Measurements from ENCODE around the gene FKBP6. TPM values are rescaled to one million over a fixed set of nuclear protein-coding genes. Genes with fewer than 3 reads are reported as not detected.
A peak's percentile ranks its signal among the peaks of the same experiment; 100 is the strongest.

FKBP6 gene
- total and polyA plus RNA-seq, 2 donors (not counting 1 experiment from before 2014, with no cell fraction given), result not detected

DNA sequence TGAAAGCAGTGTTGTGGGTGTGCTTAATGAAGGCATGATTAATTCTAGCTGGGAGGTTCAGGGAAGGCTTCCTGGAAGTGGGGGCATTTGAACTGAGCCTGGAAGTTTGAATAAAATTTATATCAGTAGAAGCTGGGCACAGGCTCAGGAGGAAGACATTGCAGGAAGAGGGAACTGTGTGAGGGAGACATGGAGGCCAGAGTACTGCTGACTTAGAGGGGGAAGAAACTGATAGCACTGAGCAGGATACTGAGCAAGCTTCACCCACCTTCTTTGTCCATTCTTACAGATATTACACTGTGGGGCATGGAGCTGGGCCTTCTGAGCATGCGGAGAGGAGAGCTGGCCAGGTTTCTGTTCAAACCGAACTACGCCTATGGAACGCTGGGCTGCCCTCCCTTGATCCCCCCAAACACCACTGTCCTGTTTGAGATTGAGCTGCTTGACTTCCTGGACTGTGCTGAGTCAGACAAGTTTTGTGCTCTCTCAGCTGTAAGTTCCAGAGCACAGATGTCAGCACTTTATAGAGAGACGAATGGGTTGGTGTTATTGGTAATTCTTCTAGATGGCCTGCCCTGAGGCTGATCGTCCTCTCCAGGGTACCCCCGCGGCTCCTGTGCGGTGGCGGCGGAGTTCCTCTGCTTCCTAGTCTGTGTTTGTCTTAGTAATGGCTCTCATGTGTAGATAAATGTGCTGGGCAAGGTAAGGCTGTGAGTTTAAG lies 2.1 kb downstream of the FKBP6 start:
- no peaks in the 10 kb centered on the region for H3K4me1 ChIP-seq (ENCODE audit: control insufficient read depth, extremely low read depth, insufficient read depth, low read length)
- no peaks in the 10 kb centered on the region for H4K20me1 ChIP-seq (ENCODE audit: control insufficient read depth, extremely low read depth, insufficient read depth, low read length)
- H3K79me2 ChIP-seq (ENCODE audit: control insufficient read depth, insufficient read depth, low read length), result no peaks in the 10 kb centered on the region
- no peak overlapping the region for H3K27ac ChIP-seq (ENCODE audit: insufficient read depth, low read length)
- H2AFZ ChIP-seq (ENCODE audit: low read length), result no peak overlapping the region
- H3K27me3 ChIP-seq (ENCODE audit: control insufficient read depth, insufficient read depth, low read length), result peaks cover 14% of the 10 kb centered on the region
- H3K4me2 ChIP-seq (ENCODE audit: extremely low read depth, insufficient read depth, low read length), result no peak overlapping the region
- TF ChIP-seq, protein P1, sequence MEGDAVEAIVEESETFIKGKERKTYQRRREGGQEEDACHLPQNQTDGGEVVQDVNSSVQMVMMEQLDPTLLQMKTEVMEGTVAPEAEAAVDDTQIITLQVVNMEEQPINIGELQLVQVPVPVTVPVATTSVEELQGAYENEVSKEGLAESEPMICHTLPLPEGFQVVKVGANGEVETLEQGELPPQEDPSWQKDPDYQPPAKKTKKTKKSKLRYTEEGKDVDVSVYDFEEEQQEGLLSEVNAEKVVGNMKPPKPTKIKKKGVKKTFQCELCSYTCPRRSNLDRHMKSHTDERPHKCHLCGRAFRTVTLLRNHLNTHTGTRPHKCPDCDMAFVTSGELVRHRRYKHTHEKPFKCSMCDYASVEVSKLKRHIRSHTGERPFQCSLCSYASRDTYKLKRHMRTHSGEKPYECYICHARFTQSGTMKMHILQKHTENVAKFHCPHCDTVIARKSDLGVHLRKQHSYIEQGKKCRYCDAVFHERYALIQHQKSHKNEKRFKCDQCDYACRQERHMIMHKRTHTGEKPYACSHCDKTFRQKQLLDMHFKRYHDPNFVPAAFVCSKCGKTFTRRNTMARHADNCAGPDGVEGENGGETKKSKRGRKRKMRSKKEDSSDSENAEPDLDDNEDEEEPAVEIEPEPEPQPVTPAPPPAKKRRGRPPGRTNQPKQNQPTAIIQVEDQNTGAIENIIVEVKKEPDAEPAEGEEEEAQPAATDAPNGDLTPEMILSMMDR (conservative IDR thresholded peaks at IDR 0.05 in 1 of 2, IDR thresholded peaks at IDR 0.05 in 1 of 2; ENCODE audit: low read depth in 1 of 2, low read length in 2 of 2), result no peak
- no peak for TF ChIP-seq EZH2 (IDR thresholded peaks at IDR 0.05; ENCODE audit: low read length, missing control alignments)
- no peak overlapping the region for H3K4me3 ChIP-seq (replicated peaks in 1 of 4; ENCODE audit: control extremely low read depth in 1 of 4, insufficient read depth in 1 of 4, low read depth in 3 of 4, low read length in 4 of 4)
- peak; percentile 31 to 40 for DNase-seq (ENCODE audit: low read depth in 2 of 2)
- H3K36me3 ChIP-seq (ENCODE audit: control insufficient read depth, insufficient read depth, low read length), result no peaks in the 10 kb centered on the region
- no peaks in the 10 kb centered on the region for H3K9me3 ChIP-seq (ENCODE audit: control insufficient read depth, insufficient read depth, low read depth, low read length)
- no peak overlapping the region for H3K9ac ChIP-seq (ENCODE audit: insufficient read depth, low read length)

DNA sequence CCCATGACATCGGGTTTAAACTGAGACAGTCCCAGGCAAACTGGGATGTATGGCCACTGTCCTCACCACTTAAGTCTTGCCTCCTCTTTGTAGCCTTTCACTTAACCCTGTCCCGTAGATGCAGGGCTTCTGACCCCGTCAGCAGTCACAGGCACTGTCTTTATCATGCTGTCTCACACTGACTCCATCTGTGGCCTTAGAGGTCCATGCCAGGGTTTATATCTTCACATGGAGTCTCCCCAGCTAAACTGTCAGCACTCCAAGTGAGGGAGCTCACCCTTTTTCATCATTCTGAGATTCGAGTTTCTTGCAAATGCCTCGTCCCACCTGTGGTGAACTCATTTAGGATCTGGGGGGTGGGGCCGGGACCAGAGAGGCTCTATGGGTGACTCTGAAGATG lies 2.8 kb downstream of the FKBP6 start:
- no peaks in the 10 kb centered on the region for H4K20me1 ChIP-seq (ENCODE audit: control insufficient read depth, extremely low read depth, insufficient read depth, low read length)
- H3K4me2 ChIP-seq (ENCODE audit: extremely low read depth, insufficient read depth, low read length), result no peak overlapping the region
- H3K79me2 ChIP-seq (ENCODE audit: control insufficient read depth, insufficient read depth, low read length), result no peaks in the 10 kb centered on the region
- TF ChIP-seq, protein P1 (conservative IDR thresholded peaks at IDR 0.05 in 1 of 2, IDR thresholded peaks at IDR 0.05 in 1 of 2; ENCODE audit: low read depth in 1 of 2, low read length in 2 of 2), result no peak
- H3K9me3 ChIP-seq (ENCODE audit: control insufficient read depth, insufficient read depth, low read depth, low read length), result no peaks in the 10 kb centered on the region
- peaks cover 19% of the 10 kb centered on the region for H3K27me3 ChIP-seq (ENCODE audit: control insufficient read depth, insufficient read depth, low read length)
- no peak overlapping the region for H3K4me3 ChIP-seq (replicated peaks in 1 of 4; ENCODE audit: control extremely low read depth in 1 of 4, insufficient read depth in 1 of 4, low read depth in 3 of 4, low read length in 4 of 4)
- H3K9ac ChIP-seq (ENCODE audit: insufficient read depth, low read length), result no peak overlapping the region
- no peaks in the 10 kb centered on the region for H3K4me1 ChIP-seq (ENCODE audit: control insufficient read depth, extremely low read depth, insufficient read depth, low read length)
- no peak overlapping the region for H3K27ac ChIP-seq (ENCODE audit: insufficient read depth, low read length)
- DNase-seq (ENCODE audit: low read depth in 2 of 2), result no peak
- H2AFZ ChIP-seq (ENCODE audit: low read length), result no peak overlapping the region
- no peaks in the 10 kb centered on the region for H3K36me3 ChIP-seq (ENCODE audit: control insufficient read depth, insufficient read depth, low read length)

DNA sequence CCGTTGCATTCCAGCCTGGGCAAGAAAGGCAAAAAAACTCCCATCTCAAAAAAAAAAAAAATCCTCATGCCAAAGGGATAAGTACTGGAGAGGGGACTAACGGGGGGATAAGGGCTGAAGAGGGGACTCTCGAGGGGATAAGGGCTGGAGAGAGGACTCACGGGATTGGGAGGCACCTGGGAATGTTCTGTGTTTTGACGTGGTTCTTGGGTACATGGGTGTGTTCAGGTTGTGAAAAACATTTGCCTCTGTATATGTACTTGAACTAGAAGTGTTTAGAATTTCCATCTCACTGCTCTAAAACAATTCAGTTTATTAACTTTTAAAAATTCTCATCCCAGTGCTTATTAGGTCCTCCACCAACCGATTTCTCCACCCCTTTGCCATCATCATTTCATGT lies 4.5 kb downstream of the FKBP6 start:
- H3K4me2 ChIP-seq (ENCODE audit: extremely low read depth, insufficient read depth, low read length), result no peak overlapping the region
- no peaks in the 10 kb centered on the region for H3K36me3 ChIP-seq (ENCODE audit: control insufficient read depth, insufficient read depth, low read length)
- H4K20me1 ChIP-seq (ENCODE audit: control insufficient read depth, extremely low read depth, insufficient read depth, low read length), result no peaks in the 10 kb centered on the region
- no peak overlapping the region for H3K9ac ChIP-seq (ENCODE audit: insufficient read depth, low read length)
- H3K9me3 ChIP-seq (ENCODE audit: control insufficient read depth, insufficient read depth, low read depth, low read length), result no peaks in the 10 kb centered on the region
- no peak for DNase-seq (ENCODE audit: low read depth in 2 of 2)
- H3K79me2 ChIP-seq (ENCODE audit: control insufficient read depth, insufficient read depth, low read length), result no peaks in the 10 kb centered on the region
- no peak overlapping the region for H3K4me3 ChIP-seq (replicated peaks in 1 of 4; ENCODE audit: control extremely low read depth in 1 of 4, insufficient read depth in 1 of 4, low read depth in 3 of 4, low read length in 4 of 4)
- peaks cover 19% of the 10 kb centered on the region for H3K27me3 ChIP-seq (ENCODE audit: control insufficient read depth, insufficient read depth, low read length)
- TF ChIP-seq EZH2 (IDR thresholded peaks at IDR 0.05; ENCODE audit: low read length, missing control alignments), result no peak
- TF ChIP-seq, protein P1 (conservative IDR thresholded peaks at IDR 0.05 in 1 of 2, IDR thresholded peaks at IDR 0.05 in 1 of 2; ENCODE audit: low read depth in 1 of 2, low read length in 2 of 2), result no peak
- H2AFZ ChIP-seq (ENCODE audit: low read length), result no peak overlapping the region
- no peaks in the 10 kb centered on the region for H3K4me1 ChIP-seq (ENCODE audit: control insufficient read depth, extremely low read depth, insufficient read depth, low read length)
- H3K27ac ChIP-seq (ENCODE audit: insufficient read depth, low read length), result no peak overlapping the region
